Upper lobe of left lung (tissue), 6 donors: Measurements from ENCODE around the gene SDCCAG8. TPM values are rescaled to one million over a fixed set of nuclear protein-coding genes. Genes with fewer than 3 reads are reported as not detected.

Source experiments
- ATAC-seq, 2 donors: fragments of 200-7000 bp; cut with Tn5 transposase; one replicate each; pipeline ENCODE4 v1.9.1; 2022; ENCODE audit warnings: mild to moderate bottlenecking in 2 of 2, moderate library complexity in 2 of 2; ENCODE audit not compliant: low FRiP score in 2 of 2
- DNase-seq, 2 donors: peaks; one replicate each; pipeline ENCODE4 v3.0.0-alpha.2; 2019 to 2020
- H3K27ac ChIP-seq, 4 donors: fragments of 200-600 bp; sonication (generic); one replicate each; pipeline ENCODE4 v1.5.1; 2016 to 2019
- H3K27me3 ChIP-seq, 4 donors: fragments of 200-600 bp; sonication (generic); one replicate each; pipeline ENCODE4 v1.5.1; 2017 to 2019
- H3K36me3 ChIP-seq, 4 donors: fragments of 200-600 bp; sonication (generic); one replicate each; pipeline ENCODE4 v1.5.1; 2016 to 2019
- H3K4me1 ChIP-seq, 4 donors: fragments of 200-600 bp; sonication (generic); one replicate each; pipeline ENCODE4 v1.5.1; 2018 to 2019
- H3K4me3 ChIP-seq, 4 donors: fragments of 200-600 bp; sonication (generic); one replicate each; pipeline ENCODE4 v1.5.1; 2017 to 2019; ENCODE audit warnings: mild to moderate bottlenecking in 2 of 4, moderate library complexity in 1 of 4
- H3K9me3 ChIP-seq, 4 donors: fragments of 200-600 bp; sonication (generic); one replicate each; pipeline ENCODE4 v1.5.1; 2018 to 2019
- CTCF ChIP-seq, 6 experiments: fragments of 450-650 bp in 4 of 6; fragments of 200-600 bp in 2 of 6; sonication (generic) in 2 of 6; IDR thresholded peaks; one replicate each; pipeline ENCODE4 v1.5.1; 2016 to 2019; ENCODE audit warnings: antibody characterized with exemption in 6 of 6
- EP300 ChIP-seq, 4 donors: sonication (generic); formaldehyde crosslinking; IDR thresholded peaks; one replicate each; pipeline ENCODE4 v1.5.1; 2017; ENCODE audit warnings: antibody characterized with exemption in 4 of 4, control low read depth in 2 of 4
- POLR2A ChIP-seq, 4 donors: fragments of 450-650 bp; IDR thresholded peaks; one replicate each; pipeline ENCODE4 v1.5.1; 2016 to 2017; ENCODE audit warnings: antibody characterized with exemption in 4 of 4, mild to moderate bottlenecking in 2 of 4
- POLR2AphosphoS5 ChIP-seq, 2 donors: sonication (generic); formaldehyde crosslinking; IDR thresholded peaks; one replicate each; pipeline ENCODE4 v1.5.1; 2017; ENCODE audit warnings: antibody characterized with exemption in 2 of 2
- WGBS, 2 donors: methylation state at CpG; one replicate each; pipeline ENCODE4 v1.1.5; 2017 to 2018; 5-methylcytosine and 5-hydroxymethylcytosine counted together
- total RNA-seq, 6 donors: library from RNA; depleted of rRNA in 4 of 6; stranded (reverse); fragments of >200 nt in 4 of 6; gene quantifications; one replicate each; pipeline versions ENCODE4 v1.1.0 to v1.2.1, GENCODE V29; 2016 to 2021
- donor health status: DM: no; HTN: no; CAD: no; lungs with moderate emphysema.
- donor health status: DM: no; HTN: yes; CAD: no; lungs with severe emphysema.

The SDCCAG8 gene
- total RNA-seq, 6 donors from 2014 or later: 52.5 to 295 (median 95.2) TPM

GRCh38 chr1:243341074-243341473 is 85.2 kb downstream of the SDCCAG8 start:
- Histone ChIP-seq H3K4me3 (no peak overlapping the region), H3K36me3 (peaks cover 0 to 23% (median 2%) of the 10 kb centered on the region in 4 donors), H3K9me3 (no peaks in the 10 kb centered on the region), H3K27ac (no peak overlapping the region), H3K27me3 (no peaks in the 10 kb centered on the region), H3K4me1 (no peaks in the 10 kb centered on the region)
- ATAC-seq: no peak
- DNase-seq: no peak
- WGBS, 2 donors: 42 to 47% methylated on average over 2 of the region's 2 CpGs
- no peak for TF ChIP-seq POLR2A (IDR thresholded peaks at IDR 0.05)
- TF ChIP-seq EP300 (IDR thresholded peaks at IDR 0.05): no peak
- TF ChIP-seq CTCF (IDR thresholded peaks at IDR 0.05): no peak
- no peak for TF ChIP-seq POLR2AphosphoS5 (IDR thresholded peaks at IDR 0.05)

- DNase-seq (no peak), ATAC-seq (peak in 1 of 2 donors; percentile 66)
- Histone ChIP-seq H3K9me3 (no peaks in the 10 kb centered on the region), H3K4me1 (no peaks in the 10 kb centered on the region), H3K27me3 (no peaks in the 10 kb centered on the region), H3K36me3 (peaks cover 0 to 25% (median 1%) of the 10 kb centered on the region in 4 donors), H3K4me3 (no peak overlapping the region), H3K27ac (no peak overlapping the region)
- WGBS, 2 donors: 58 to 61% methylated on average over 5 of the region's 5 CpGs
- peak; percentile 33 to 66 (median 55) for TF ChIP-seq CTCF (IDR thresholded peaks at IDR 0.05)
- TF ChIP-seq EP300 (IDR thresholded peaks at IDR 0.05): no peak
- no peak for TF ChIP-seq POLR2AphosphoS5 (IDR thresholded peaks at IDR 0.05)
- no peak for TF ChIP-seq POLR2A (IDR thresholded peaks at IDR 0.05)
These were observed 88.4 kb downstream of the SDCCAG8 start for GRCh38 chr1:243343970-243344937.

- Histone ChIP-seq H3K27me3 (no peaks in the 10 kb centered on the region), H3K9me3 (no peaks in the 10 kb centered on the region), H3K27ac (no peak overlapping the region), H3K36me3 (peaks cover 0 to 29% (median 1%) of the 10 kb centered on the region in 4 donors), H3K4me3 (no peak overlapping the region), H3K4me1 (no peaks in the 10 kb centered on the region)
- 69 to 78% methylated on average over 1 of the region's 1 CpG for WGBS, 2 donors
- DNase-seq (no peak), ATAC-seq (no peak)
- no peak for TF ChIP-seq CTCF (IDR thresholded peaks at IDR 0.05)
- no peak for TF ChIP-seq POLR2AphosphoS5 (IDR thresholded peaks at IDR 0.05)
These were observed 89.4 kb downstream of the SDCCAG8 start for GRCh38 chr1:243345205-243345604.

GRCh38 chr1:243346016-243346415 is 90.2 kb downstream of the SDCCAG8 start:
- ATAC-seq (no peak), DNase-seq (no peak)
- TF ChIP-seq POLR2AphosphoS5 (IDR thresholded peaks at IDR 0.05): no peak
- TF ChIP-seq EP300 (IDR thresholded peaks at IDR 0.05): no peak
- TF ChIP-seq CTCF (IDR thresholded peaks at IDR 0.05): no peak
- TF ChIP-seq POLR2A (IDR thresholded peaks at IDR 0.05): no peak

More at GRCh38 chr1:243346016-243346415, 90.2 kb downstream of the SDCCAG8 start:
- Histone ChIP-seq H3K4me1 (no peaks in the 10 kb centered on the region), H3K9me3 (no peaks in the 10 kb centered on the region), H3K4me3 (no peak overlapping the region), H3K27ac (no peak overlapping the region), H3K27me3 (no peaks in the 10 kb centered on the region), H3K36me3 (peaks cover 0 to 25% (median 4%) of the 10 kb centered on the region in 4 donors)
- WGBS, 2 donors: 83 to 87% methylated on average over 3 of the region's 3 CpGs
